Neural progenitor cell (in vitro differentiated cells): Measurements from ENCODE around the gene TF. TPM values are rescaled to one million over a fixed set of nuclear protein-coding genes. Genes with fewer than 3 reads are reported as not detected.

ENCODE experiments used
- DNase-seq: peaks from one replicate; pipeline ENCODE4 v3.0.0-alpha.2; 2016; ENCODE audit warnings: low spot score
- H2AFZ ChIP-seq: fragments of 200-600 bp; sonication (generic); replicated peaks from 2 replicates; pipeline ENCODE4 v1.6.1; 2016; ENCODE audit warnings: antibody characterized with exemption
- H3F3A ChIP-seq: fragments of 200-600 bp; sonication (generic); 2 replicates; pipeline ENCODE4 v1.6.1; 2016; ENCODE audit warnings: antibody characterized with exemption, low read depth
- H3K27ac ChIP-seq: fragments of 200-600 bp; sonication (generic); 2 replicates; pipeline ENCODE4 v1.5.1; 2016; ENCODE audit warnings: mild to moderate bottlenecking
- H3K27me3 ChIP-seq: fragments of 200-600 bp; sonication (generic); 2 replicates; pipeline ENCODE4 v1.6.1; 2016; ENCODE audit warnings: mild to moderate bottlenecking, moderate library complexity
- H3K36me3 ChIP-seq: fragments of 200-600 bp; sonication (generic); 2 replicates; pipeline ENCODE4 v1.5.1; 2016
- H3K4me1 ChIP-seq: fragments of 200-600 bp; sonication (generic); 2 replicates; pipeline ENCODE4 v1.6.1; 2016; ENCODE audit warnings: mixed run types
- H3K4me2 ChIP-seq: fragments of 200-600 bp; sonication (generic); 2 replicates; pipeline ENCODE4 v1.6.1; 2016
- H3K4me3 ChIP-seq: fragments of 200-600 bp; sonication (generic); 2 replicates; pipeline ENCODE4 v1.5.1; 2016
- H3K79me2 ChIP-seq: fragments of 200-600 bp; sonication (generic); 2 replicates; pipeline ENCODE4 v1.6.1; 2016; ENCODE audit warnings: low read depth
- H3K9ac ChIP-seq: fragments of 200-600 bp; sonication (generic); 2 replicates; pipeline ENCODE4 v1.6.1; 2016
- H3K9me3 ChIP-seq: fragments of 200-600 bp; sonication (generic); 2 replicates; pipeline ENCODE4 v1.5.1; 2016; ENCODE audit warnings: low read depth
- H4K20me1 ChIP-seq: fragments of 200-600 bp; sonication (generic); 2 replicates; pipeline ENCODE4 v1.6.1; 2016; ENCODE audit warnings: low read depth
- H3K27ac Mint-ChIP-seq: 3 replicates; pipeline ENCODE4 v1.8.0; 2021; ENCODE audit warnings: mixed read lengths
- H3K27me3 Mint-ChIP-seq: 2 replicates; pipeline ENCODE4 v1.8.0; 2022; ENCODE audit warnings: low read depth, mild to moderate bottlenecking, inconsistent platforms, moderate library complexity, mixed read lengths; ENCODE audit not compliant: insufficient read depth
- H3K36me3 Mint-ChIP-seq: 3 replicates; pipeline ENCODE4 v1.8.0; 2021; ENCODE audit warnings: mixed read lengths
- H3K4me1 Mint-ChIP-seq: 3 replicates; pipeline ENCODE4 v1.8.0; 2021; ENCODE audit warnings: mixed read lengths
- H3K4me3 Mint-ChIP-seq: 3 replicates; pipeline ENCODE4 v1.8.0; 2021; ENCODE audit warnings: mild to moderate bottlenecking, moderate library complexity, mixed read lengths
- H3K9me3 Mint-ChIP-seq: 3 replicates; pipeline ENCODE4 v1.8.0; 2020; ENCODE audit warnings: mixed read lengths
- EZH2 ChIP-seq: fragments of 200-600 bp; sonication (generic); IDR thresholded peaks from 2 replicates; pipeline ENCODE4 v1.6.1; 2017; ENCODE audit warnings: antibody characterized with exemption, mild to moderate bottlenecking, moderate library complexity
- EZH2phosphoT487 ChIP-seq: fragments of 200-600 bp; sonication (generic); IDR thresholded peaks from 2 replicates; pipeline ENCODE4 v1.6.1; 2017; ENCODE audit warnings: antibody characterized with exemption
- total RNA-seq: library from RNA; depleted of rRNA; stranded (reverse); fragments of >200 nt; gene quantifications from 2 replicates; pipeline ENCODE4 v1.2.3, GENCODE V29; 2015; ENCODE audit warnings: low replicate concordance
- TF ChIP-seq, protein P1 (sequence below): fragments of 200-600 bp; sonication (generic); IDR thresholded peaks from 2 replicates; pipeline ENCODE4 v1.5.1; 2017; ENCODE audit warnings: antibody characterized with exemption, mild to moderate bottlenecking

TF gene
- total RNA-seq, 1 donor from 2014 or later: 0.77 TPM

DNA sequence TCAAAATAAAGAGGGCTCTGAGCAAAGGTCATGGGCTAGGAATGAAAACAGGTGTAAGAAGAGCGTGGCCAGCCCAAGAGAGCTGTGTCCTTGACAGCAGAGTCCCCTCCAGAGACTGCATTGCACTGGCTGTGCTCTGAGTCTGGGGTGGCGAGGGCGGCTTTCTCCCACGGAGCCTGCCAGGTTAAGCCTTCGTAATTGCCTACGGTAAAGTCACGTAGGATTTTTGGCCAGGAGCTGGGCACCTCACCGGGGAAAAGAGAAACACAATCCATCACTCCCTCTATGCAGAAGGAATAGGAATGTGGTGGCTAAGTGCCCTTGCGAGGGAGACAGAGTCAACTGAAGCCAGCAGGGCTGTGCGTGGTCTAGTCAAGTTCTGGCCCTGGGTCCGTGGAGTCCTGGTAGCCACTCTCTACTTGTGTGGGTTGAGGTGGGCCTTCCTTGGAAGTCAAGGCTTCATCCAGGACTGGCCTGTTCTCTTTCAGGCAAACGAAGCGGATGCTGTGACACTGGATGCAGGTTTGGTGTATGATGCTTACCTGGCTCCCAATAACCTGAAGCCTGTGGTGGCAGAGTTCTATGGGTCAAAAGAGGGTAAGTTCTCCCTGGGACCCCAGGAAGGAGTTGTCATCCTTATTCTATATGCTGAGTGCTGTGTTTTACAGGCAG, 7.0 kb downstream of the TF start:
- H3K9me3 Mint-ChIP-seq: no peaks in the 10 kb centered on the region
- TF ChIP-seq EZH2: no peak
- TF ChIP-seq, protein P1, sequence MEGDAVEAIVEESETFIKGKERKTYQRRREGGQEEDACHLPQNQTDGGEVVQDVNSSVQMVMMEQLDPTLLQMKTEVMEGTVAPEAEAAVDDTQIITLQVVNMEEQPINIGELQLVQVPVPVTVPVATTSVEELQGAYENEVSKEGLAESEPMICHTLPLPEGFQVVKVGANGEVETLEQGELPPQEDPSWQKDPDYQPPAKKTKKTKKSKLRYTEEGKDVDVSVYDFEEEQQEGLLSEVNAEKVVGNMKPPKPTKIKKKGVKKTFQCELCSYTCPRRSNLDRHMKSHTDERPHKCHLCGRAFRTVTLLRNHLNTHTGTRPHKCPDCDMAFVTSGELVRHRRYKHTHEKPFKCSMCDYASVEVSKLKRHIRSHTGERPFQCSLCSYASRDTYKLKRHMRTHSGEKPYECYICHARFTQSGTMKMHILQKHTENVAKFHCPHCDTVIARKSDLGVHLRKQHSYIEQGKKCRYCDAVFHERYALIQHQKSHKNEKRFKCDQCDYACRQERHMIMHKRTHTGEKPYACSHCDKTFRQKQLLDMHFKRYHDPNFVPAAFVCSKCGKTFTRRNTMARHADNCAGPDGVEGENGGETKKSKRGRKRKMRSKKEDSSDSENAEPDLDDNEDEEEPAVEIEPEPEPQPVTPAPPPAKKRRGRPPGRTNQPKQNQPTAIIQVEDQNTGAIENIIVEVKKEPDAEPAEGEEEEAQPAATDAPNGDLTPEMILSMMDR: no peak
- H3F3A ChIP-seq: no peaks in the 10 kb centered on the region
- DNase-seq: no peak
- no peaks in the 10 kb centered on the region for H3K9me3 ChIP-seq
- H3K36me3 Mint-ChIP-seq: no peaks in the 10 kb centered on the region
- no peak overlapping the region for H3K4me3 ChIP-seq
- H3K4me3 Mint-ChIP-seq: no peak overlapping the region
- H3K4me1 ChIP-seq: no peaks in the 10 kb centered on the region
- no peak overlapping the region for H3K27ac ChIP-seq
- no peak overlapping the region for H2AFZ ChIP-seq
- H3K36me3 ChIP-seq: no peaks in the 10 kb centered on the region
- H3K27me3 Mint-ChIP-seq: peaks cover 2% of the 10 kb centered on the region
- H3K27me3 ChIP-seq: no peaks in the 10 kb centered on the region
- no peaks in the 10 kb centered on the region for H4K20me1 ChIP-seq
- no peak overlapping the region for H3K4me2 ChIP-seq
- no peaks in the 10 kb centered on the region for H3K79me2 ChIP-seq
- no peak overlapping the region for H3K9ac ChIP-seq
- H3K4me1 Mint-ChIP-seq: no peaks in the 10 kb centered on the region
- no peak overlapping the region for H3K27ac Mint-ChIP-seq

DNA sequence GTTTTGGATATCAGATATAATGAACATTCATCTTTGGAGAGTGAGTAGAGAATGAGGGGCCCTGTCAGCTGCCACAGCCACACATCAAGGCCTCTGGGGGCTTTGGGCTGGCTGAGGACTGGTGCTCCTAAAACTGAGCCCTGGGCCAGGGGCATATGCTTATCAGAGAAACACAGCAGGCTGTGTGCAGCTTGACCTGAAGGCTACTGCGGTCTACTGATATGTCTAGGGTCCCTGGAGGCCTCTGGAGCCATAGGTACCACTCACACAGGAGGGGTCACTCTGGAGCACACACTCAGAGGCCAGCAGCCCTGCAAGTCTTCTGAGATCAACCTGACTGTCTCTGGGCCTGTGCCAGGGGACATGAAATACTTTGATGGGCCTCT, 7.6 kb downstream of the TF start:
- Histone ChIP-seq H3K9me3 (no peaks in the 10 kb centered on the region), H4K20me1 (no peaks in the 10 kb centered on the region), H3K79me2 (no peaks in the 10 kb centered on the region), H3K27ac (no peak overlapping the region), H3F3A (no peaks in the 10 kb centered on the region), H3K4me1 (peaks cover 3% of the 10 kb centered on the region), H3K36me3 (no peaks in the 10 kb centered on the region), H3K4me2 (no peak overlapping the region), H2AFZ (no peak overlapping the region), H3K27me3 (no peaks in the 10 kb centered on the region), H3K4me3 (no peak overlapping the region), H3K9ac (no peak overlapping the region)
- DNase-seq: no peak
- H3K9me3 Mint-ChIP-seq: no peaks in the 10 kb centered on the region
- TF ChIP-seq EZH2phosphoT487: no peak
- no peak for TF ChIP-seq EZH2
- TF ChIP-seq, protein P1: no peak
- H3K36me3 Mint-ChIP-seq: no peaks in the 10 kb centered on the region
- no peak overlapping the region for H3K27ac Mint-ChIP-seq
- no peaks in the 10 kb centered on the region for H3K4me1 Mint-ChIP-seq
- H3K27me3 Mint-ChIP-seq: peaks cover 2% of the 10 kb centered on the region
- H3K4me3 Mint-ChIP-seq: no peak overlapping the region

DNA sequence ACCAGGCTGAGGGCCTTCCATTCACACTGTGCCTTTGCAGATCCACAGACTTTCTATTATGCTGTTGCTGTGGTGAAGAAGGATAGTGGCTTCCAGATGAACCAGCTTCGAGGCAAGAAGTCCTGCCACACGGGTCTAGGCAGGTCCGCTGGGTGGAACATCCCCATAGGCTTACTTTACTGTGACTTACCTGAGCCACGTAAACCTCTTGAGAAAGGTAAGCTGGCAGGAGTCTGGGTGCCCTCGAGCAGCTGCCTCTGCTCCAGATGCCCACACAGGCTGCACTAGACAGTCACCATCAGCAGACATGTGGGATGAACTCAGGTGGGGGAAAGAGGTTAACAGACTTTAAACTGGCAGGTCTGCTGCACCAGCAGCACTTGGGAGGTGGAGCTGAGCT, 8.3 kb downstream of the TF start:
- Mint-ChIP-seq H3K27me3 (peaks cover 2% of the 10 kb centered on the region), H3K36me3 (no peaks in the 10 kb centered on the region), H3K9me3 (no peaks in the 10 kb centered on the region), H3K4me1 (no peaks in the 10 kb centered on the region), H3K27ac (no peak overlapping the region), H3K4me3 (no peak overlapping the region)
- Histone ChIP-seq H3F3A (no peaks in the 10 kb centered on the region), H3K4me2 (no peak overlapping the region), H3K27ac (no peak overlapping the region), H3K9me3 (no peaks in the 10 kb centered on the region), H3K4me1 (peaks cover 6% of the 10 kb centered on the region), H4K20me1 (no peaks in the 10 kb centered on the region), H3K36me3 (no peaks in the 10 kb centered on the region), H3K9ac (no peak overlapping the region), H3K79me2 (no peaks in the 10 kb centered on the region), H3K4me3 (no peak overlapping the region), H2AFZ (no peak overlapping the region), H3K27me3 (no peaks in the 10 kb centered on the region)
- TF ChIP-seq, protein P1: no peak
- TF ChIP-seq EZH2: no peak
- no peak for TF ChIP-seq EZH2phosphoT487
- no peak for DNase-seq
